Mucosa of stomach (tissue), 1 donor: ENCODE results near the gene RPS21.

ENCODE experiments used
- H3K27me3 ChIP-seq: one replicate; pipeline ENCODE4 v1.7.0; 2013; ENCODE audit warnings: mild to moderate bottlenecking, low read length; ENCODE audit not compliant: control insufficient read depth, insufficient read depth
- H3K36me3 ChIP-seq: one replicate; pipeline ENCODE4 v1.7.0; 2013; ENCODE audit warnings: low read length; ENCODE audit not compliant: control insufficient read depth, insufficient read depth
- H3K4me1 ChIP-seq: one replicate; pipeline ENCODE4 v1.7.0; 2013; ENCODE audit warnings: mild to moderate bottlenecking, low read length; ENCODE audit not compliant: control insufficient read depth, insufficient read depth
- H3K4me3 ChIP-seq: one replicate; pipeline ENCODE4 v1.7.0; 2013; ENCODE audit warnings: low read length
- H3K9ac ChIP-seq: one replicate; pipeline ENCODE4 v1.7.0; 2013; ENCODE audit warnings: mild to moderate bottlenecking, low read length, moderate library complexity
- H3K9me3 ChIP-seq: one replicate; pipeline ENCODE4 v1.7.0; 2013; ENCODE audit warnings: mild to moderate bottlenecking, low read length, moderate library complexity; ENCODE audit not compliant: control insufficient read depth
- donor health status: Pancreatic carcinoma.

Gene RPS21

GRCh38 chr20:62356589-62357186 lies 30.2 kb upstream of the RPS21 start:
- H3K4me1 ChIP-seq, result peaks cover 60% of the 10 kb centered on the region
- H3K36me3 ChIP-seq, result no peaks in the 10 kb centered on the region
- H3K27me3 ChIP-seq, result no peaks in the 10 kb centered on the region
- H3K4me3 ChIP-seq, result no peak overlapping the region
- no peaks in the 10 kb centered on the region for H3K9me3 ChIP-seq
- H3K9ac ChIP-seq, result no peak overlapping the region

GRCh38 chr20:62357187-62357667 lies 29.7 kb upstream of the RPS21 start:
- H3K9me3 ChIP-seq, result no peaks in the 10 kb centered on the region
- no peak overlapping the region for H3K4me3 ChIP-seq
- H3K27me3 ChIP-seq, result no peaks in the 10 kb centered on the region
- no peaks in the 10 kb centered on the region for H3K36me3 ChIP-seq
- H3K9ac ChIP-seq, result no peak overlapping the region
- H3K4me1 ChIP-seq, result peaks cover 62% of the 10 kb centered on the region

GRCh38 chr20:62357681-62358080 lies 29.2 kb upstream of the RPS21 start:
- Histone ChIP-seq H3K4me1 (peaks cover 62% of the 10 kb centered on the region), H3K4me3 (no peak overlapping the region), H3K27me3 (no peaks in the 10 kb centered on the region), H3K9ac (peak overlapping the region; percentile 15), H3K36me3 (no peaks in the 10 kb centered on the region), H3K9me3 (no peaks in the 10 kb centered on the region)

GRCh38 chr20:62358171-62359042 lies 28.5 kb upstream of the RPS21 start:
- Histone ChIP-seq H3K9ac (peak overlapping the region; percentile 15), H3K4me3 (no peak overlapping the region), H3K36me3 (no peaks in the 10 kb centered on the region), H3K27me3 (no peaks in the 10 kb centered on the region), H3K4me1 (peaks cover 62% of the 10 kb centered on the region), H3K9me3 (no peaks in the 10 kb centered on the region)

GRCh38 chr20:62359043-62359490 lies 27.8 kb upstream of the RPS21 start:
- no peak overlapping the region for H3K9ac ChIP-seq

GRCh38 chr20:62359491-62360121 lies 27.3 kb upstream of the RPS21 start:
- Histone ChIP-seq H3K9me3 (no peaks in the 10 kb centered on the region), H3K4me3 (no peak overlapping the region), H3K27me3 (peaks cover 3% of the 10 kb centered on the region), H3K36me3 (no peaks in the 10 kb centered on the region), H3K9ac (no peak overlapping the region), H3K4me1 (peaks cover 71% of the 10 kb centered on the region)

More at GRCh38 chr20:62359043-62359490, 27.8 kb upstream of the RPS21 start:
- Histone ChIP-seq H3K36me3 (no peaks in the 10 kb centered on the region), H3K4me1 (peaks cover 68% of the 10 kb centered on the region), H3K27me3 (no peaks in the 10 kb centered on the region), H3K9me3 (no peaks in the 10 kb centered on the region), H3K4me3 (no peak overlapping the region)

- Histone ChIP-seq H3K9ac (peak overlapping the region; percentile 22), H3K4me1 (peaks cover 71% of the 10 kb centered on the region), H3K9me3 (no peaks in the 10 kb centered on the region), H3K4me3 (no peak overlapping the region), H3K27me3 (peaks cover 10% of the 10 kb centered on the region), H3K36me3 (no peaks in the 10 kb centered on the region)
These were observed 25.8 kb upstream of the RPS21 start for GRCh38 chr20:62360854-62361798.

- Histone ChIP-seq H3K4me3 (no peak overlapping the region), H3K27me3 (peaks cover 14% of the 10 kb centered on the region), H3K4me1 (peaks cover 71% of the 10 kb centered on the region), H3K9me3 (no peaks in the 10 kb centered on the region), H3K36me3 (no peaks in the 10 kb centered on the region), H3K9ac (no peak overlapping the region)
These were observed 24.9 kb upstream of the RPS21 start for GRCh38 chr20:62361799-62362589.

- peaks cover 68% of the 10 kb centered on the region for H3K4me1 ChIP-seq
- H3K4me3 ChIP-seq, result no peak overlapping the region
- no peaks in the 10 kb centered on the region for H3K36me3 ChIP-seq
- no peaks in the 10 kb centered on the region for H3K9me3 ChIP-seq
- no peak overlapping the region for H3K9ac ChIP-seq
- peaks cover 15% of the 10 kb centered on the region for H3K27me3 ChIP-seq
These were observed 24.3 kb upstream of the RPS21 start for GRCh38 chr20:62362590-62362940.

GRCh38 chr20:62362991-62363919 lies 23.6 kb upstream of the RPS21 start:
- Histone ChIP-seq H3K4me3 (no peak overlapping the region), H3K27me3 (peaks cover 22% of the 10 kb centered on the region), H3K9ac (no peak overlapping the region), H3K9me3 (no peaks in the 10 kb centered on the region), H3K4me1 (peaks cover 68% of the 10 kb centered on the region), H3K36me3 (no peaks in the 10 kb centered on the region)
